CD4-positive, alpha-beta T cell treated with Interleukin-6 for 4 hours (primary cell): Measurements from ENCODE around the gene KIAA0232.
A peak's percentile ranks its signal among the peaks of the same experiment; 100 is the strongest.
"Not testable (repeated sequence)": the region's sequence is repeated elsewhere in the genome, so short reads cannot be mapped to it uniquely, and the experiment has no call there.

ENCODE experiments used
- DNase-seq: peaks from one replicate; pipeline ENCODE4 v3.0.0-alpha.2; 2020; ENCODE audit warnings: mixed read lengths

KIAA0232 gene

GRCh38 chr4:6908432-6909112 is 126.0 kb downstream of the KIAA0232 start:
- DNase-seq, result no peak

DNA sequence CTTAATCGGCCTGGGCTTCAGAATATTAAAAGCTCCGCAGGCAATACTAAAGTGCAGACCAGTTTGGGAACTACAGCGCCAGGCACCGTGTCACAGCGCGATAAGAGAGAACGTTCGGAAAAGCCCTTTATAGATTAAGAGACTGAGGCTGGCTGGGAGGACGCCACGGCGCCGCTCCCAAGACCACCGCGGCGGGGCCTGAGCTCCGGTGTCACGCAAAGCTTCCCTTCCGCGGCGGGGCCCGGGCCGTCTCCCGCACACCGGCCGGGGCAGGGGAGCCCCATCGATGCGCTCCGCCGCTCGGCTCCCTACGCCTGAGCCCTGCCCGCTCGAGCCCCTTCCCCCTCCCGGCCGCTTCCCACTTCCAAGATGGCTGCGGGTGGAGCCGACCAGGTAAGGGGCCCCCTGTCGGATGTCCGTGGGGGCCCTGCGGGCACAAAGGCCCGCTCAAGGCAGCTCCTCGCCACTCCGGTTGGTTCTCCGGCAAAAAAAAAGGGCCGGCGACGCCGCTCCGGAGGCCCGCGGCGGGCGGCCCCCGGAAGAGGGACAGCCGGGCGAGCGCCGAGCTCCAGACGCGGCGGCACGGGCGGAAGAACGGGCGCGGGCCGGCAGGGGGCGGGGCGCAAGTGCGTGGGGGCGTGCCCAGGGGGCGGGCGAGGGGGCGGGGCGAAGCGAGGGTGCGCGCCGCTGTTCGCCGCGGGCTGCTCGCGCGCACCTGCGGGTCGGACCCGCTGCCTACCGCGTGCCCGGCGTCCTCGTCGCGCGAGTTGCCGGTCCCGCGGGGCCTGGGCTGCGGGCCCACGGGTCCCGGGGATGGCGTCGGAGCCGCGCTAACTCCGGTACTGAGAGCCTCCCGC is 126.8 kb downstream of the KIAA0232 start, which contains the start of gene TBC1D14:
Gene TBC1D14, plus strand, starts transcription at position 714 of the 857 bp plus-strand sequence. CDS start 13,564 bp downstream, outside the sequence.
- DNase-seq, result peak; percentile 90

DNA sequence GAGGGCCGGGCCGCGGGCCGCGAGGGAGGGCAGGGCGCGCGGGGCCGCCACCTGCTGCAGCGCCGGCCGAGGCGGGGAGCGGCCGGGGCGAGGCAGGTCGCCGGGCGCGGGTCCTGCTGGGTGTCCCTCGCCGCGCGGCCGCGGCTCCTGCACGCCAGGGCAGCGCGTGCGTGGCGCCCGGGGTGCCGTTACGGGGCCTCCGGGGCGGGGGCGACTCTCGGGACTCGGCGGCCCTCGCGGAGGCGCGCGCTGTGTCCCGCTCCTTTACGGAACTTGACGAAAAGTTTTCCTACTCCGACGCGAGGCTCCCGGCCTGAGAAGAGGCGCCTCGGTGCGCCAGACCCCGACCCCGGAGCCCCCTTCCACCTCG is 127.4 kb downstream of the KIAA0232 start:
- peak; percentile 57 for DNase-seq

- no peak for DNase-seq
These were observed 127.9 kb downstream of the KIAA0232 start for GRCh38 chr4:6910340-6910959.

DNA sequence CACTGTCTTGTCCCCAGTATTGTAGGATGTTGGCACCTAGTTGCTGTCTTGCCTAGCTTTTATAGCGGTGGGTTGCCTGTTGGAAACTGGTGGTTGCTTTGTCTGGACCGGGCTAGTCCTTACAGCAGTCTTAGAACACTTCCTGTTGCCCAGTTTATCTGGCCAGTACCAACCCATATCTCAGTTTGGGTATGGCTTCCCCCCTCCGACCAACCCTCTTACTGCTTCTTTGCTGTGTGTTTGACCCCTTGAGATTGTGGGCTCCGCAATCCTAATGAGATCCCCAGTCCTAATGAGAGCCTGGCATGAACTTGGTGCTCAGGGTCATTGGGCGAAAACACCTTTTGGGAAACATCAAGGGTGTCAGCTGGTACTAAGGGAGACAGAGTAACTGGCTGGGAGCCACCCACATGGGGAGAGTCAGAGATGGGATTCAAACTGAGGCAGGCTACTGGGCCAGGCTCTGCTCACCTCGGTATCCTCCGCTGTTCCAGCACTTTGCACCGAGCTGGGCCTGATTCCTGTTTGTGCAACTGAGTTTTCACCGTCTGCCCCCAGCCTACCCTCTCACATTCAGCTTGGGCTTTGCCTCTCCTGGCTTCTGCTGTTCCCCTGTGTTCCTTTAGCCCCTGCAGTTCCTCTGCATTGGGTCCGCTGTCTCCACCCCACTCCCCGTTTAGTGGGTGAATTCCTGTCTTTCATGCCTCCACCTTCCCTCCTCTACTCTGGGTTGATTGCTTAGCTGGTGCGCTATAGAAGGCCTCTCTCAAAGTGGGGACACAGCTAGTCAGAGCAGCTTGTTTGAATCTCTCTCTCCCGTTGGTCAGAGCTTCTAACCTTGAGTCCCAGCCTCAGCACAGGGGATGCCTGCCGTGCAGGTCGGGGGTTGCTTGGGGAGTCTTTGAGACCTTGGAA is 128.7 kb downstream of the KIAA0232 start:
- no peak for DNase-seq

GRCh38 chr4:6911917-6912316 is 129.4 kb downstream of the KIAA0232 start:
- DNase-seq, result not testable (repeated sequence)

DNA sequence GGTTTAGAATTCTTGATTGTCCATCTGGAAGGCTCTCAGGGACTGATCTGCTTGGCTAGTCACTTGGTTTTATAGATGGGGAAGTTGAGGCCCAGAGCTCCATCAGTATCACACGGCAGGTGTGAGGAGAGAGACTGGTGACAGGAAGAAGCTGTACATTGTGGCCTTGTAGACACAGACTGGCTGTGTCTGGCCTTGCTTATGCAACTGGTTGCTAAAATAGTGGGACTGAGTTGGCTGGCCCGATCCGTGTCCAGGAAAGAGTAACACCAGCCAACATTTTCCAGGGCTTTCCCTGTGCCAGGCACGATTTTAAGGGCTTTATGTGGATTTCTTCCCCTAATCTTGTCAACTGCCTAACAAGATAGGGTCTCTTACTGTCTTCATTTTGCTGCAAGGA is 129.9 kb downstream of the KIAA0232 start:
- DNase-seq, result no peak

GRCh38 chr4:6913350-6913905 is 130.9 kb downstream of the KIAA0232 start:
- DNase-seq, result no peak

DNA sequence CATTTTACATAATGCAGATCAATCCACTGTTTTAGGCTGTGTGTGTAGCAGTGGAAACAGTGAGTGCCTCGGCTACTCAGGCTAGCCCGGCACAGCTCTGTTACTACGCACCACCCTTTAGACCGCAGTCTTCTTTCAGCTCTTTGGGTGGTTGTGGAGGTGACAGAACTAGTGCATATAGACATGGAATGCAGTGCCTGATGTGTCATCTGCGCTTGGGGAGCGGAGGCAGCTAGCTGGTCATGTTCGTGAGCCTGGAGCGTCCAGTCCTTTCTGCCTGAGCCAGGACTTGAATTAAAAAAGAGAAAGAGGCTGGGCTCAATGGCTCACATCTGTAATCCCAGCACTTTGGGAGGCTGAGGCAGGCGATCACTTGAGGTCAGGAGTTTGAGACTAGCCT is 131.9 kb downstream of the KIAA0232 start:
- no peak for DNase-seq

GRCh38 chr4:6915041-6916005 is 132.8 kb downstream of the KIAA0232 start:
- DNase-seq, result no peak

DNA sequence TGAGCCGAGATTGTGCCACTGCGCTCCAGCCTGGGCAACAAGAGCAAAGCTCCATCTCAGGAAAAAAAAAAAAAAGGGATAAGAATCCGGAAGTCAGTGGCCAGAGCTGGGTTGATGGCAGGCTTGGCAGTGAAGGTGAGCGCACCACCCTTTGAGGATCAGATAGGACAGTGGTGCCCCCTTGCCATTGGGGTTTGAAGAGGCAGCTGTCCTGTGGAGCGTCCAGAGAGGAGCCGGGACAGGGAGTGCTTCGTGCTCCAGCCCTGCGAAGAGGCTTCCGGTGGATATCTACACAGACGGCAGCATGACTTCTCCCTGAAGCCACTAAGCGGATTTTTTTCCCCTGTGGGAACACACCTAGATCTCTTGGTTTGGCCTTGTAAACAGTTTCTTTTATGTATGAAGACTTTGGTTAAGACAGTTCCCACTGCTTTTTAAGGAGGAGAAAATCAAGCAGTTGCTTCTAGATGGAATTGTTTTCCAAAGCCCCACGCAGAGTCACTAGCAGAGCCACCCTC is 133.6 kb downstream of the KIAA0232 start:
- no peak for DNase-seq

DNA sequence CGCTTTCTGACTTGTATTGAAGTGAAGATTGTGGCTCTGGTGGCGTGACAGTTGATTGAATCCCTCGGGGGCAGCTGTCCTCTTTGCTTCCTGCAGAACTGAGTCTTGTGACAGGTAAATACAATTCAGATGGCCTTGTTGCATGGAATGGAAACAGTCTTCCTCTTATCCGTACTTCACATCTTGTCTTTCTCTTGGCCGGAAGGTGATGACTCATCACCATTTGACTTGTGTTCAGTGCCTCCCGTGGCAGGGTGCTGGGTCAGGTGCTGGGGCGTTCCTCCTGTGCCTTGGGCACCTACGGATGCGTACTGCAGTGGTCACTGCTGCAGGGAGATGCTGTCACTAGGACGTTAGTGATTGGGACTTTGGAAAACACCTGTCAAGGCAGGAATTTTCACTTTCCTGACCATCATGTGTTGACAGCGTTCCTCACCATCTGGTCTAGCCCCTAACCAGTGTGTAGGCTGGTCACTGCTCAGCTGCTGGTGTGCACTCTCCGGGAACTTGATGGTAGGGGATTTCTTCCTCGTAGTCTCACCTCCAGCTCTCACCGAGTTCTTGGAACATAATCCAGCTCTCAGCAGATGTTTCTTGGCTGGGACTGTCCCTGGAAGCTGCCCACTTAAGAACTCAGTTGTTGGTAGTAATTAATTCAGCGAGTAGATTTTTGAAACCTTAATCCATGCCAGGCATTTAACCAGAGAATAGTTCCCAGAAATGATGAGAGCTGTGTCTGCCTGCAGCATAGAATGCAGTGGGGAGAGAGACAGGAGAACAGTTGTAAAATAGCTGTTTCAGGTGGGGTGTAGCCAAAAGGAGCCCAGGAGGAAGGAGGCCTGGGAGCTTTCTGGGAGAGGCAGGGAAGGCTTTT is 134.3 kb downstream of the KIAA0232 start:
- peak; percentile 77 for DNase-seq

DNA sequence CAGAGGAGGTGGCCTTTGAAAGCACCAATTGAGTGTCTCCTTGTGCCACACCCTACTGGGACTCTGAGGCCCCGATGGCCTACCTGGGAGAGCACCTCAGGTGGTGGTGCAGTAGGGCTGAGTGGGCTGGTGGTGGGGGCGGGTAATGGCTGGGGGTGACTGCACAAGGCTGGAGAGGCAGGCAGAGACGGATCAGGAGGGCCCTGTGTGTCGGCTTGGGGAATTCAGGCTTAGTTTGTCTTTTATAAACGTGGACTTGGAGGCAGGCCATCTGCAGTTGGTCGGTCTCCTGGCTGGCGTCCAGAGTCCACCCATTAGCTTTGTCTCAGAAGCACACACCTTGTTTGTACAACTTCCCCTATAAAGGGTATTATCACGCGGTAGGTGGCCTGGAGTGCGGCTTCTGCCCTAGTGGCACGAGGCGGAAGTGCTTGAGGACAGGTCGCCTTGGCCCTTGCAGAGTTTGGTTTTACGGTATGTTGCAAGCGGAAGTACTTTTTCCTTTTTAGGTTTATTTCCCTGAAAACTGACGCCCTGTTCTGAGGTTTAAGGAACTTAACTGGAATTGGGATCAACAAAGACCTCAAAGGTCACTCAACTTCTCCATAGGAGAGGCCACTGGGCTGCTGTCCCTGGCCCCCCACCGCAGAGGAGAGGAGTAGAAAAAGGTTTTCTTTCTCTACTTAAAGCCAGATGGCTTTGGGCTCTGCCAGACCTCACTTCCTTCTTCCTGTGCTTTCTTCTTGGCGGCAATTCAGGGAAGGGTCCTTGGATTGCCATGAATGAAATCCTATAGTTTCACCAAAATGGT is 135.1 kb downstream of the KIAA0232 start:
- DNase-seq, result peak; percentile 48

DNA sequence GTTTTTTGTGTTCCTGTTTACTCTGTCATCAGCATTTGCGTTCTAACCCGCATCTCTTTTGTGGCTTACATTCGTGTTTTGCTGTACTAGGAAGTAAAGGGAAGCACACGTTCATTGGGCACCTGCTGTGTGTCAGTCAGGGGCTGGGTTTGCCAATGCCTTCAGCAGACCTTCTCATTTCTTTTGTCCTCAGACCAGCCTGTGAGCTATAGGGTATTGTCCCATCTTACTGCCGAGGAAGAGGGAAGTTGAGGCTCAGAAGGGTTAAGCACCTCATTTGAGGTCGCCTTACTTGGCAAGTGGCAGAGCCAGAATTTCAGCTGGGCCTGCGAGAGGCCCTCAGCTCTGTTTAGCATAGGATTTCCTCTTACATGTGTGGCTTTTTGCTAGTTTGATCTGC is 135.8 kb downstream of the KIAA0232 start:
- peak; percentile 47 for DNase-seq

GRCh38 chr4:6920171-6920570 is 137.6 kb downstream of the KIAA0232 start:
- DNase-seq, result no peak

DNA sequence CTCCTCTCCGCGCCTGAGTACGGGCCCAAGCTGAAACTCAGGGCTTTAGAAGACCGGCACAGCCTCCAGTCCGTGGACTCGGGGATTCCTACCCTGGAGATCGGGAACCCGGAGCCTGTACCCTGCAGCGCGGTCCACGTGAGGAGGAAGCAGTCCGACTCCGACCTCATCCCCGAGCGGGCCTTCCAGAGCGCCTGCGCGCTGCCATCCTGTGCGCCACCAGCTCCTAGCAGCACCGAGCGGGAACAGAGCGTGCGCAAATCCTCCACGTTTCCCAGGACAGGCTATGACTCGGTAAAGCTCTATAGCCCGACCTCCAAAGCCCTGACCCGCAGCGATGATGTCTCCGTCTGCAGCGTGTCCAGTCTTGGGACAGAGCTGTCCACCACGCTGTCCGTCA is 141.0 kb downstream of the KIAA0232 start:
- no peak for DNase-seq

DNA sequence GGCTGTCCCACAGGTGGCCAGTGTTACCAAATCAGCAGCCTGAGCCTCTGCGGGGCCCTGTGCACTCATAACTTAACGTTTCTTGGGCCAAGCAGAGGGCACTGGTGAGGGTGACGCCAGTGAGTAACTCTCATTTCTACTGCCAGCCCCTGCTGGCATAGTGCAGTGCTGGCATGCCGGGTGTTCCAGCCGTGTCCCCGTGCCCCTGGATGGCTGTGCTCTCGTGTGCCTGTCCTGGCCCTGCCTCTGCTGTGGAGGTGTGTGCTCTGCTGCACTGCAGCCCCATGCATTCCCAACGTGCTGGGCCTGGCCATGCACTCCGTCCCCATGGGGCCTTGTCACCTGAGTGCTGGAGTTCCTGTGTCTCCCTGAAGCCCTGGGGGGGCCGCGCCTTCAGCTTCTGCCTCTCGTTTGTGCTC is 141.8 kb downstream of the KIAA0232 start:
- no peak for DNase-seq

DNA sequence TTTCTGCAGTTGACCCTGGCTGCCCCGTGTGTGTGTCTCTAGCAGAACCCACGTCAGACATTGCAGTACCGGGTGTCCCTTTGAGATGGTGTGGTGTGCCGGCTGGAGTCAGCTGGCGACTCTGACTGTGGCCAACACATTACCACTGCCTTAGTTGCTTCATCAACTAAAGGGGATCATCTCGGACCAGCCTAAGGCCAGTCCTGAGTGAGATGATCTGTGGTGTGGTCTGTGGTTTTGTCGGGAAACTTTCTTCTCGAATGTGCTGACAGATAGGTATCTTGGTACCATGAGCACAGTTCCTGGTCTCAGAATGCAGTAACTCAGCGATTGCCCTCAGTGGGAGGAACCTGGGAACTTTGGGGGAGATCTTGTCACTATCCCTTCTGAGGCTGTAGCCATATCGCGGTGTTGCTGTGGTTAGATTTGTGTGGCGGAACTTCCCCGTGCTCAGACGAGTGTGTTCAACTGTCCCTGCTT is 142.9 kb downstream of the KIAA0232 start:
- no peak for DNase-seq

- DNase-seq, result no peak
These were observed 143.6 kb downstream of the KIAA0232 start for GRCh38 chr4:6926081-6926480.
